CD14-positive monocyte (primary cell): ENCODE measurements around the gene GAS7. TPM values are rescaled to one million over a fixed set of nuclear protein-coding genes. Genes with fewer than 3 reads are reported as not detected.

Experiments
- DNase-seq, 3 donors: peaks; one replicate each; pipeline ENCODE4 v3.0.0-alpha.2; 2011 to 2022
- H2AFZ ChIP-seq: 2 replicates; pipeline ENCODE4 v1.6.0; 2012; ENCODE audit warnings: mild to moderate bottlenecking, low read depth, low read length, inconsistent platforms; ENCODE audit not compliant: insufficient read depth, poor library complexity, severe bottlenecking
- H3K27ac ChIP-seq, 2 donors: 1 replicate in 1 of 2; 2 replicates in 1 of 2; pipeline ENCODE4 v1.5.1; 2012 to 2013; ENCODE audit warnings: low read length in 2 of 2, control low read depth in 1 of 2, inconsistent platforms in 1 of 2, low read depth in 1 of 2, mild to moderate bottlenecking in 1 of 2
- H3K27me3 ChIP-seq, 2 donors: one replicate each; pipeline versions ENCODE4 v1.6.0 to v1.6.1; 2011 to 2013; ENCODE audit warnings: low read length in 2 of 2; ENCODE audit not compliant: control insufficient read depth in 2 of 2, insufficient read depth in 2 of 2
- H3K36me3 ChIP-seq, 2 donors: replicated peaks in 1 of 2; 1 replicate in 1 of 2; 2 replicates in 1 of 2; pipeline versions ENCODE4 v1.5.1 to v1.6.1; 2012 to 2013; ENCODE audit warnings: low read length in 2 of 2, control low read depth in 1 of 2, inconsistent platforms in 1 of 2, mild to moderate bottlenecking in 1 of 2; ENCODE audit not compliant: insufficient read depth in 2 of 2, control insufficient read depth in 1 of 2
- H3K4me1 ChIP-seq, 2 donors: 1 replicate in 1 of 2; 2 replicates in 1 of 2; pipeline versions ENCODE4 v1.5.1 to v1.6.1; 2012 to 2013; ENCODE audit warnings: low read length in 2 of 2, control low read depth in 1 of 2, inconsistent platforms in 1 of 2, mild to moderate bottlenecking in 1 of 2, moderate library complexity in 1 of 2; ENCODE audit not compliant: insufficient read depth in 2 of 2, control insufficient read depth in 1 of 2
- H3K4me2 ChIP-seq: replicated peaks from 2 replicates; pipeline ENCODE3; 2012; ENCODE audit warnings: low read length, moderate library complexity, mild to moderate bottlenecking; ENCODE audit not compliant: poor library complexity, severe bottlenecking; ENCODE audit errors: extremely low read depth
- H3K4me3 ChIP-seq, 3 experiments: fragments of 200-600 bp in 1 of 3; sonication (generic) in 1 of 3; replicated peaks in 1 of 3; 1 replicate in 2 of 3; 2 replicates in 1 of 3; pipeline ENCODE4 v1.5.1; 2011 to 2013; ENCODE audit warnings: low read length in 3 of 3, mild to moderate bottlenecking in 3 of 3, control low read depth in 2 of 3, low read depth in 2 of 3, inconsistent platforms in 1 of 3, moderate library complexity in 1 of 3
- H3K79me2 ChIP-seq: 2 replicates; pipeline ENCODE4 v1.6.0; 2012; ENCODE audit warnings: mild to moderate bottlenecking, control low read depth, inconsistent platforms, low read length, moderate library complexity; ENCODE audit not compliant: insufficient read depth
- H3K9ac ChIP-seq: 2 replicates; pipeline ENCODE4 v1.6.0; 2017; ENCODE audit warnings: low read length, mild to moderate bottlenecking; ENCODE audit not compliant: insufficient read depth, poor library complexity, severe bottlenecking
- H3K9me3 ChIP-seq, 2 donors: replicated peaks in 1 of 2; 1 replicate in 1 of 2; 2 replicates in 1 of 2; pipeline versions ENCODE4 v1.5.1 to v1.6.1; 2012 to 2013; ENCODE audit warnings: low read length in 2 of 2, control low read depth in 1 of 2; ENCODE audit not compliant: control insufficient read depth in 1 of 2, insufficient read depth in 1 of 2
- H4K20me1 ChIP-seq: 2 replicates; pipeline ENCODE4 v1.6.0; 2012; ENCODE audit warnings: mild to moderate bottlenecking, low read length, control low read depth, moderate library complexity; ENCODE audit not compliant: insufficient read depth
- H3K27ac Mint-ChIP-seq, 7 donors: one replicate each; pipeline ENCODE4 v1.8.0; 2020; ENCODE audit warnings: mild to moderate bottlenecking in 7 of 7, mixed read lengths in 7 of 7, moderate library complexity in 6 of 7, inconsistent platforms in 2 of 7
- H3K27me3 Mint-ChIP-seq, 3 donors: one replicate each; pipeline ENCODE4 v1.8.0; 2021 to 2022; ENCODE audit warnings: low read depth in 3 of 3, mild to moderate bottlenecking in 3 of 3, mixed read lengths in 3 of 3, moderate library complexity in 3 of 3, inconsistent platforms in 1 of 3
- H3K36me3 Mint-ChIP-seq, 2 donors: one replicate each; pipeline ENCODE4 v1.8.0; 2020; ENCODE audit warnings: mixed read lengths in 2 of 2, inconsistent platforms in 1 of 2, mild to moderate bottlenecking in 1 of 2
- H3K4me1 Mint-ChIP-seq: one replicate; pipeline ENCODE4 v1.8.0; 2020; ENCODE audit warnings: mild to moderate bottlenecking, mixed read lengths
- H3K4me3 Mint-ChIP-seq, 2 donors: one replicate each; pipeline ENCODE4 v1.8.0; 2020; ENCODE audit warnings: mild to moderate bottlenecking in 2 of 2, mixed read lengths in 2 of 2, moderate library complexity in 1 of 2
- H3K9me3 Mint-ChIP-seq, 7 donors: one replicate each; pipeline ENCODE4 v1.8.0; 2020 to 2022; ENCODE audit warnings: mixed read lengths in 7 of 7, mild to moderate bottlenecking in 6 of 7, moderate library complexity in 6 of 7, inconsistent platforms in 2 of 7
- WGBS: methylation state at CpG from one replicate; pipeline ENCODE4 v1.1.5; 2013; ENCODE audit warnings: missing lambda C conversion rate; ENCODE audit not compliant: insufficient coverage; 5-methylcytosine and 5-hydroxymethylcytosine counted together
- intact Hi-C, 2 donors: fragments of 100-400 bp; cut with micrococcal nuclease; formaldehyde crosslinking; loops; one replicate each; pipeline versions ENCODE4 v1.15.0 to v1.15.1; 2023
- polyA plus RNA-seq, 3 donors: library from polyadenylated mRNA; depleted of rRNA in 1 of 3; unstranded in 2 of 3; stranded (reverse) in 1 of 3; fragments of 300-500 nt in 2 of 3; fragments of >200 nt in 1 of 3; fragmentation: Illumina TruSeq in 2 of 3; gene quantifications; 1 replicate in 2 of 3; 2 replicates in 1 of 3; pipeline ENCODE4 v1.2.3, GENCODE V29; 2012 to 2021
- TF ChIP-seq, protein P1 (sequence below): fragments of 200-600 bp; IDR thresholded peaks from one replicate; pipeline ENCODE4 v1.8.0; 2022; ENCODE audit warnings: antibody characterized with exemption, mild to moderate bottlenecking

Gene GAS7
- polyA plus RNA-seq, 3 donors = 53.1 to 91.9 (median 66.6) TPM

DNA sequence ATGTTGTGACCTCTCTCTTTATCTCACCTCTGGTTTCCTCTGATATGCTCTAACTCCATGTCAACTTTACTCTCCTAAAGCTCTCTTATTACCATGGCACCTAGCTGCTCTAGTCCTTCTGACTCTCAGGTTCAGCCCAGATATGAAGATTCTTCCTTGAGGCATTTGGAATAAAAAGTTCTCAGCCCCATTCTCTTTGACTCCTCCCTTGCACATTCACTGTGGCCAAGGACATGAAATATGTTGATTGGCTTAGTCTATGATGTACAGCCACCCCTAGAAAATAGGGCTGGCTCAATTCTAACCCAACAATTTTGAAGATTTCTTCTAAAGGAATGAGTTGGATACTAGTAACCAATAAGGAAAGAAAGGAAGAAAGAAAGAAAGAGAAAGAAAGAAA is 20.8 kb upstream of the GAS7 start:
- Histone ChIP-seq H3K9me3 (peaks cover 6 to 21% of the 10 kb centered on the region in 2 donors), H3K27me3 (no peaks in the 10 kb centered on the region), H3K9ac (no peak overlapping the region), H3K4me3 (no peak overlapping the region), H2AFZ (no peak overlapping the region), H3K4me1 (no peaks in the 10 kb centered on the region), H3K4me2 (no peak overlapping the region), H4K20me1 (no peaks in the 10 kb centered on the region), H3K27ac (no peak overlapping the region), H3K36me3 (no peaks in the 10 kb centered on the region), H3K79me2 (no peaks in the 10 kb centered on the region)
- DNase-seq = no peak
- Mint-ChIP-seq H3K27me3 (no peaks in the 10 kb centered on the region), H3K9me3 (peaks cover 13 to 35% (median 20%) of the 10 kb centered on the region in 7 donors), H3K27ac (peak overlapping the region in 1 of 7 donors; percentile 41), H3K4me3 (no peak overlapping the region), H3K36me3 (no peaks in the 10 kb centered on the region), H3K4me1 (no peaks in the 10 kb centered on the region)
- intact Hi-C loops = no loop called here
- TF ChIP-seq, protein P1, sequence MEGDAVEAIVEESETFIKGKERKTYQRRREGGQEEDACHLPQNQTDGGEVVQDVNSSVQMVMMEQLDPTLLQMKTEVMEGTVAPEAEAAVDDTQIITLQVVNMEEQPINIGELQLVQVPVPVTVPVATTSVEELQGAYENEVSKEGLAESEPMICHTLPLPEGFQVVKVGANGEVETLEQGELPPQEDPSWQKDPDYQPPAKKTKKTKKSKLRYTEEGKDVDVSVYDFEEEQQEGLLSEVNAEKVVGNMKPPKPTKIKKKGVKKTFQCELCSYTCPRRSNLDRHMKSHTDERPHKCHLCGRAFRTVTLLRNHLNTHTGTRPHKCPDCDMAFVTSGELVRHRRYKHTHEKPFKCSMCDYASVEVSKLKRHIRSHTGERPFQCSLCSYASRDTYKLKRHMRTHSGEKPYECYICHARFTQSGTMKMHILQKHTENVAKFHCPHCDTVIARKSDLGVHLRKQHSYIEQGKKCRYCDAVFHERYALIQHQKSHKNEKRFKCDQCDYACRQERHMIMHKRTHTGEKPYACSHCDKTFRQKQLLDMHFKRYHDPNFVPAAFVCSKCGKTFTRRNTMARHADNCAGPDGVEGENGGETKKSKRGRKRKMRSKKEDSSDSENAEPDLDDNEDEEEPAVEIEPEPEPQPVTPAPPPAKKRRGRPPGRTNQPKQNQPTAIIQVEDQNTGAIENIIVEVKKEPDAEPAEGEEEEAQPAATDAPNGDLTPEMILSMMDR = no peak

DNA sequence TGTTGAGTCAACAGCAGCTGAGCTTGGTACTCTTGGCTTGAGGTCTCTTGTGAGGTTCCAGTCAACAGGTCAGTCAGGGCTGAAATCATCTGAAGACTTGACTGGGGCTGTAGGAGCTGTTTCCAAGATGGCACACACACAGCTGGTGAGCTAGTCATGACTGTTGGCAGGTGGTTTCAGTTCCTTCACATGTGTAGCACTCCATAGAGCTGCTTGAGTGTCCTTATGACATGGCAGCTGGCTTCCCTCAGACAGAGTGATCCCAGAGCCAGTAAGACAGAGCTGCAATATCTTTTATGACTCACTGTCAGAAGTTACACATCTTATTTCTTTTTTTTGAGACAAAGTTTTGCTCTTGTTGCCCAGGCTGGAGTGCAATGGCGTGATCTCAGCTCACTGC is 19.5 kb upstream of the GAS7 start:
- H3K4me3 ChIP-seq = no peak overlapping the region
- no peaks in the 10 kb centered on the region for H3K27me3 Mint-ChIP-seq
- WGBS = no CpG with 5 or more reads among the region's 1 CpG

More for the DNA sequence above, 19.5 kb upstream of the GAS7 start:
- no peak overlapping the region for H3K4me3 Mint-ChIP-seq
- TF ChIP-seq, protein P1 = no peak
- peaks cover 6 to 20% of the 10 kb centered on the region in 2 donors for H3K9me3 ChIP-seq
- no peak overlapping the region for H2AFZ ChIP-seq
- H3K79me2 ChIP-seq = no peaks in the 10 kb centered on the region
- intact Hi-C loops = no loop called here
- DNase-seq = peak; percentile 31 to 78 (median 60)
- no peaks in the 10 kb centered on the region for H3K4me1 ChIP-seq
- H3K36me3 ChIP-seq = no peaks in the 10 kb centered on the region
- H3K27me3 ChIP-seq = no peaks in the 10 kb centered on the region
- H4K20me1 ChIP-seq = no peaks in the 10 kb centered on the region
- no peaks in the 10 kb centered on the region for H3K36me3 Mint-ChIP-seq
- peaks cover under 1% of the 10 kb centered on the region for H3K4me1 Mint-ChIP-seq
- no peak overlapping the region for H3K27ac ChIP-seq
- peaks cover 11 to 30% (median 17%) of the 10 kb centered on the region in 7 donors for H3K9me3 Mint-ChIP-seq
- no peak overlapping the region for H3K9ac ChIP-seq
- H3K27ac Mint-ChIP-seq = peak overlapping the region in 1 of 7 donors; percentile 60
- no peak overlapping the region for H3K4me2 ChIP-seq
